KG1 (cell line): Measurements from ENCODE around the gene STYK1.
A peak's percentile ranks its signal among the peaks of the same experiment; 100 is the strongest.

Experiments used
- DNase-seq: peaks from one replicate; lab custom pipeline; 2025; lab: John Stamatoyannopoulos, UW

The STYK1 gene, protein sequence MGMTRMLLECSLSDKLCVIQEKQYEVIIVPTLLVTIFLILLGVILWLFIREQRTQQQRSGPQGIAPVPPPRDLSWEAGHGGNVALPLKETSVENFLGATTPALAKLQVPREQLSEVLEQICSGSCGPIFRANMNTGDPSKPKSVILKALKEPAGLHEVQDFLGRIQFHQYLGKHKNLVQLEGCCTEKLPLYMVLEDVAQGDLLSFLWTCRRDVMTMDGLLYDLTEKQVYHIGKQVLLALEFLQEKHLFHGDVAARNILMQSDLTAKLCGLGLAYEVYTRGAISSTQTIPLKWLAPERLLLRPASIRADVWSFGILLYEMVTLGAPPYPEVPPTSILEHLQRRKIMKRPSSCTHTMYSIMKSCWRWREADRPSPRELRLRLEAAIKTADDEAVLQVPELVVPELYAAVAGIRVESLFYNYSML

DNA sequence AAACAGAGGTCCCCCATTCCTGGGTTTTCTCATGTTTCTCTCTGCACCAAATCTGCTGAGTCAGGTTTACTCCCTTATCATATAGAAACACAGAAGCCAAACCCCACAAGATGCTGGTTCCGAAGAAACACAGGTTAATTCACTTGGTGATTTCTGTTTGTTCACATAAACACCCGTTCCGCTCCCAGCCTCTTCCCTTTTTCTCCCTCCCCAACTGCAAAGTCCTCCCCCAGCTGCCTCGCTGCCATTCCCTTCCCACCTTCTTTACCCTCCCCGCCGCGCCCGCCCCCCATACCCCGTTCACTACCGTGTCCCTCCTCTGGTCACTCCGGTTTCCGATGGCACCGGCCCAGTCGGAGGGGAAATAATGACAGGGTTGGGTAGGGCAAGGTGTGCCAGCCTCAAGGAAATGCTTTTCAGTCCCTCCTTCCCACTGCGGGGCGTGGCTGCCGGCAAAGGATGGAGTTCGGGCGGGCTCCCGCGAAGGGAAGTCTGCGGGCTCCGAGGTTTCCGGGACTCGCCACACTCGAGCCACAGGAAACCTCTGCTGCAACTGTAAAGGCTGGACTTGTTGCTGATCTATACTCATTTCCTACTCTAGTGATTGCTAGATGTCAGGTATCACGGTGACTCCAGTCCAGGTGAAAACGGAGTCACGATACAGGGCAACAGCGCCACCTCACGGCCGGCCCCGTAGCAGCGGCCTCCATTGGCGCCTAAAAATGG lies at the start of gene STYK1:
STYK1 (minus strand) TSS at position 394 of the 726 bp plus-strand sequence. CDS start 39,434 bp downstream, outside the sequence.
- DNase-seq = no peak

DNA sequence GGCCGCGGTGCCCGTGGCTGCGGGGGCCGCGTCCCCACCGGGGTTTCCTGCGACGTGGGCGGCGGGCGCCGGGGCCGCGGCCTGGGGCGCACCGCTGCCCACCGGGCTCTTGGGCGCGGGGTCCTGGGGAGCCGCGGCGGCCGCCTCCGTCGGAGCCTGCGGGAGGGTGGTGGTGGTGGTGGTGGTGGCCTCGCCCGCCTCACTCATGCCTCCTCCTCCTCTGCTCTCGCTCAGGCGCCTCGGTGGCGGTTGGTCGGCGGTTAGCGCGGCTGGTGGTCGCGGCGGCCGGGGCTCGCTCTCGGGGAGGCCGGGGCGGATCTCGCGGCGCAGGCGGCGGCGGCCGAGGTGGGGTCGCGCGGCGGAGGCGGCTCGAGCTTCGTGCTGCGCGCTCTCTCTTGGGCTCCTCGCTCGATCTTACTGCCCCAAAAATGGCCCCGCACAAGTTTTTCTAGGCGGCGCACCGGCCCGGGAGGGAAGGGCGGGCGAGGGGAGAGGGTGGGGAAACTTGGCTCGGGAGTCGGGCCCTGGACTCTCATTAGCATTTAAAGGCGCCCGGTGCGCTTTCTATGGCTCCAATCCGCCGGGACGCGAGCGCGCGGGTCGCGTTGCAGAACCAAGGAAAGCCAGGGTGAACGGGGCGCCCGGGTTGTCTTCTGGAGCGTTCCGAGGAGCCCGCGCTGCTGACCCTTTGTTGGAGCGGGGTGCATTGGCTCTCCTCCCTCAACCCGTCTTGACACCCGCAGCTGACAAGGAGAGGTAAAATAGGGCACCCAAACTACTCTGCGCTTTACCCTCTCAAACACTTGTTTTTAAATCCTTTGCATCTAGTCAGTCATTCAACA lies 49.3 kb upstream of the STYK1 start, which contains the start of gene YBX3:
YBX3 (minus strand) TSS at position 419 of the 842 bp plus-strand sequence; CDS start at position 207, 212 bp downstream.
- peak; percentile 22 for DNase-seq

DNA sequence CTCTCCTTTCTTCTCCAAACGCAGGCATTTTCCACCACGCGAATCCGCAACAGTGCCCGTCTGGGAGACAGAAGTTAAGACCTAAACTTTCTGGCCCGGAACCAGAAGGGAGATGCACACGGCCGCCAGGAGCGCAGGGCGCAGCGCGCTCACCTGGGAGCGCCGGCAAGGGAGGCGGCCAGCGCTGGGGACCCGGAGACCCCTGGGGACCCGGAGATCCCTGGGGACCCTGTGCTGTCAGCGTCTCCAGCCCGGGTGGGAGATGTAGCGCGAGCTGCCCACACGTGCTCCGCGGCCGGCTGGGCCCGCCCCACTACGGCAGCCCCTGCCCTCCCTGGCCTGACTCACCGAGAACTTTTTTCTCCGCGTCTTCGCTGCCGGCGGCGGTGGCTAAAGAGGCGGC lies 48.7 kb upstream of the STYK1 start:
- no peak for DNase-seq

DNA sequence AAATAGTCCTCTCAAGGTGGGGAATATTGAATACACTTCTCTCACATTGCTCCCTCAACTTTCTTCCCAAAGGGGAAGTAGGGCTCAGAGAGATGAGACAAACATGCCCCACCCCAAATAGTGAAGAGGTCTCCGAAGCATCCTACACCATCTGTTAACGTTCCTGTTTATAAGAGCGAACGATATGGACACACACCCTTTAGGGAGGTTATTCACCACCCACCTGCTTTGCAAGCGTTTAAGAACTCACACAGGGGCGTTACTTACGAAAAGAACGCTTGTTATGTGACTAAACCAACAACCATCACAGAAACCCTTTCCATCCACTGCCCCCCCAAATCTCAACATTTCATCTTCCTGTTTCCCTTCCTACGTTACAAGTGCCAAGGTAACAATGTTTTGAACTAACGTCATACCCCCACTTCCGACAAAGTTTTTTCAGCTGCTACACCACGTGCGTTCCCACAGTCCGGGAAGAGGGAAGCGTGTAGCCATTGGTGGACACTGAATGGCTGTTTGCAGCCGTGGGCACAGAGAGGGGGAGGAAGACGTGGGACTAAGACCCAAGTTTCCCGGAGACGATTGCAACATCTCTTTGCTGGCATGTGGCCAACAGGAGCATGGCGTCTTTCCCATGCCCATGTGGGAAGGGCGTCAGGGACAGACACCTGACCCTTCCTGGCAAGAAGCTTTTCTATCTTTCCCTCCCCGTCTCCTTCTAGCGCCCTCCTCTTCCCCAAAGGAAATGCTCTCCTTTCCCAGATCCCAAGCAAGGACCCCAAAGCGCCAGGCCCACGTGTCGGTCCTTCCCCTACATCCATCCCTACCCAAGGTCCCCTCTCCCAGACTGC lies 48.0 kb upstream of the STYK1 start:
- DNase-seq = no peak

DNA sequence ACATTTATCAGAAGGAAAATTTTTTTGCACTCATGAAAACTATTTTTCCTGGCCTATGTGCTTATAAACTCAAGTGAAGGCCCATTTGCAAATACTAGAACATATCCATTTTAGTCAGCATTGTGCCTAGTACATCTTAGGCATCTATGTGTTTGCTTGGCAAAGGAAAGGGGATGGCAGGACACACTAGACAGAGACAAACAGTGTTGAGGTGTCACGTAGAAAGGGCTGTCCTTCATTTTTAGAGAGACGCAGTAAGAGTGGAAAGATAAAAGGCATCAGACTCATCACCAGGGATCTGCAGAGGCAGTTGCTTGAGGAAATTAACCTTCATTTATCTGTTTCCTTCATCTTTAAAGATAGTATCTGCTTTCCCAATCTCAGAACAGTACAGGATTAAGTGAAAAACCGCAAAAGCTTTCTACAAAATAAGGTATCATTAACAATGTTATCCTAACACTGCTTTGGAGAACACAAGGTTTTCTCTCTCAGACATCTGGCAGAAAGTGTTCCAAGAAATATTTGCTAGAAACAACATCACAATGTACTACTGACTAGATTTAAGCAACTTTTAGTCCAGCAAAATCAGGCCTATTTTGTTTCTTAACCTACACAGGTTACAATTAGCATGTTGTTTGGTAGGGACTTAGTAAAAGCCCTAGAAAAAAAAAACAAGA lies 47.3 kb upstream of the STYK1 start:
- no peak for DNase-seq

DNA sequence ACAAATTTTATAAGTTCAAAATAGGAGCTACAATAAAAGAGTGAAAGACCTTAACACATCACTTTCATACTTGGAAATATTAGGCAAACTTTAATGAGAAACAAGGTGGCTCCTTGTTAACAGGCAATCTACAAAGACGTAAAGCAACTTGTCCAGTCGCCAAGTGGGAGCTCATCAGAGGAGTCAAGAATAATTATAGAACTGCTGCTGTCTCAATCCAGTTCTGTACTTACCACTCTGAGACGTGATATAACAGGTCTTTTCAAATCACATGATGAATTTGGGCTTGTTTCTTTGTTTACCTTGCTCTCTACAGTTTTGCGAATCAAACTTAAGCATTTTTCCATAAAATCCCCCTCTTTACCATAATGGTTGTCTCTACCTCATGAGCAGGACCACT lies 45.6 kb upstream of the STYK1 start:
- DNase-seq = no peak

DNA sequence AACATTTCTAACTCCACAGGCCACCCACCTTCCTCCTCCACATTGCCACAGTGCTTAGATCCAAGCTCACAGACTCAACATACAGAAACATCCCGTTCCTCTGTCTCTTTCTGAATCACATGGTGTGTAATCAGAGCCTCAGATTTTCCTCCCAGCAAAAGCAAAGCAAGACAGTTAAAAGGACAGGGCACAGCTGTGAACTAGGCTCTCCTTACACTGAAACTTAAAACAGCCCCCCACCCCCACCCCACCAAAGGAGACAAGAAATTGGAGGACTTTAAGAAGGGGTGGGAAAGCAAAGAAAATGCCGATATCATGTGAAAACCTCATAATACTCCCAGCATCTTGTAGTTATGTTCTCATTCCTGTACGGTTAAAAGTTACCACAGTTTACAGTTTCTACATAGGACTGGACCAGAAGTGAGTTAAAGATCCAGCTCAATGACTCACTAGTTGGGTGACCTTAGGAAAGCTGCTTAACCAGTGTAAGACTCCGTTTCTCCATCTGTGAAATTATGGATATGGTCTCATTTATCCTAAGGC lies 44.5 kb upstream of the STYK1 start:
- DNase-seq = no peak

DNA sequence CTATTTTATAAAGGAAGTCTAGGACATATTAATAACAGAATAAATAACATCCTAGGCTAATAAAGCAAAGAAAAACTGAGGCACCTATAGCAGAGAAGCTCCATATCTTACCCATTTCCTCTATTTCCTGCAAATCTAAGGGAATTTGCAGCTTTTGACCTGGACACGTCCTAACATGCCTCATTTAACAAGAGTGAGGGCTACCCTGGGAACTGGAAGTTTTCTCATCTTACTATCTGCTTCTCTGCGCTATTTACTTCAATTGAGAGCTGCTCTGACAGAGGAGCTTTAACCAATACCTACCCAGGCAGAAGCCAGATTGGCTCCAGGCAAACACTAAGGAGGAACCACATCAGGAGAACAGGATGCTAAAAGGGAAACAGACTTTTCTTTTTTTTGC lies 43.6 kb upstream of the STYK1 start:
- DNase-seq = no peak

DNA sequence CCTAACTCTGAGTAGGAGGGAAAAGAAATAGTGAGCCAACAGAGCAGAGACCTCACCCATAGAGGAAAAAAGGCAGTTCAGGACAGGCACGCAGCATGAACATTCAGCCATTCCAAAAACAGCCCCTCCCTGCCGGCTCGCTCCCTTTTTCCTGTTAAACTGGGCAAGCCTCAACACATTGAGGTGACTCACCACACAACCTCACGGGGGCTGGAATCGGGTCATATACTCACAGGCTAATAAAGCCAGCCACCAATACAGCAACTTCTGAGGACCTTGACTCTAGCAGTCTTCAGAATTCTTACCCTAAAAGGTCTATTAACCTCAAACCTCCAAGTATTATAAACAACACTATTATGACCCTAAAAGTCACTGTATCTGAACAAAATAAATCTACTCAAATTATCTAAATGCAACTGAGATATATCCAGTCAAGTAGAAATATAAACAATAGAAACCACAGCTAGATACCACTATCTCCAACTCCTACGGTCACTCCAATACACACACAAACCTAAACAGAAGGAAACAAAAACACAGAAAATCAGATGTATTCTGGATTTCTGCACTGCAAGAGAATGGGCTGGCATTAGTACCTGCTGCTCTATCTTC lies 43.0 kb upstream of the STYK1 start:
- DNase-seq = no peak

DNA sequence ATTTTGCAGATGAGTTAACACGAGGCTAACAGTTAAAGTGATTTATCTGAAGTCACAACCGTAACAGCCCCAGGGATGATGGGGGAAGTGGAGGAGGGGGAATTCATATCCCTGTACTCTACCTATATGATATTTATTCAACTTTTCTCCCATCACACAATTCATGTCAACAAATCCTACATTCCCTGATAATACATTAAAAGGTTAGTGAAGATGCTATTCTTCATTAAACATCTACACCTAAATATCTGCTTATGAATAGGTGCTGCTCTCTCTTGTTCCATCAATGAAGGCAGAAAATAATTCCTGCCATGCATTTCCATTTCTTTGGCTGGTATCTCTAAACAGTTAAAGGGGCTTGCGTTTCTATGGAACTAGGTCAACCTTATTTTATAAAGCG lies 42.4 kb upstream of the STYK1 start:
- DNase-seq = no peak

DNA sequence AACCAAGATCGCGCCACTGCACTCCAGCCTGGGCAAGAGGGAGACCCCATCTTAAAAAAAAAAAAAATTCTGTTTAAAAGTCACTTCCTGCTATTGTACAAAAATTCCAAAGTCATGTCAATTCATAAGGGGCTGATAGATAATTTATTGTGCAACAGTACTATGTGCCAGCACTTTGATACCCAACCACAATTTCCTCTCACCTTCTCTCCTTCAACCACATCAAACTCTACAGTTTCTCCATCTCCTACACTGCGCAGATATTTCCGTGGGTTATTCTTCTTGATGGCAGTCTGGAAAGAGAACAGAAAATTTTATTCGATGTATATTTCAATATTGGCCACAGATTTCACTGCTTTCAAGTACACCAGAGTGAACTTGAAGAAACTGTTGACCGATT lies 41.6 kb upstream of the STYK1 start:
- no peak for DNase-seq

DNA sequence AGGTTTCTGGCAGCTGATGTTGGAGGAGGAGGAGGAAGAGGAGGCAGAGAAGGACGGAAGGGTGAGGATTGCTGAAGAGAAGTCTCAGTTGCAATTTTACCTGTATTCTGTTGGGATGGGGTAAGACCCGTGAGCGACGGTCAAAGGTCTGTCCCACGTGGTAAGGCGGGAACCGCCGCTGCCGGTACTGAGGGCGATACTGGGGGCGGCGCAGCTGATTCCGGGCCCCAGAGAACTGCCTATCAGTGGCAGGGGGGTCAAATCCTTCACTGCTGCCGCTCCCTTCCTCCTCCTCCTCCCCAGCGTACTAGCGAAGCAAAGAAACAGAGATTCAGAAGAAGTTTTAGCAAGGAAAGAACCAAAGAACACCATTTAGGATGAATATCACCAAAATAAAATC lies 36.0 kb upstream of the STYK1 start:
- DNase-seq = no peak

DNA sequence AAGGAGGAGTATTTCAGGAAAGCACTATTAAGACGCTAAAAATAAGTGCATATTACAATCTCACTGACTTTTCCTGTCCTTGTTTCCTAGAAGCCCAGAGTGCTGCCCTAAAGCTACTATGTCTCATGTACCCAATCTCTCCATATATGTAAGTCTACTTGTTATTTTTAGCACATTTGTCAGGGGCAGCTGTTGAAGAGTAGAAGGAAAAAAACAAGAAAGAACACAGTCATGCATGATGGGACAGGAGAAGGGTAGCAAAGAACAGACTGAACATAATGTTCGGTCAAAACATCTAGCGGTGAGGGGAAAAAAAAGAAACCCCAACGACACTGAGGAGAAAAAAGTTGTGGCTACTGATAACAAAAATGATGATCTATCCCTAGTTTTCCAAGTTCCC lies 35.0 kb upstream of the STYK1 start:
- no peak for DNase-seq

DNA sequence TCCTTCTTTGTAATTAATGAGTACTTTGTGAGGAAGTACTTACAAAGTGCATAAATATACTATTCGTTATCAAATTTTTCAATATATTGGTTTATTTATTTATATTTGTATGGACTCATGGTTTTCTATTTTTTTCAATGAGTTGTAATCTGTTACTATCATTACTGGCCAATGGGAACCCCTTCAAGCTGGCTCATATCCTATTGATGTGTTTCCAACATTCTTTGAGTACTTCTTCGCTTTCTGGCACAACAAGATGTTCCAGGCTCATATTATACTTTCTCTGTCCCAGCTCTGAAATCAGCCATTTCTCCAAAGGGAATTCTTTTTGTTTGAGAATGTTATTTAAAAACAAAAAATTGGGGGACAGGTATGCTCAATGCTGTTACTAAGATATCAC lies 31.8 kb upstream of the STYK1 start:
- DNase-seq = no peak

DNA sequence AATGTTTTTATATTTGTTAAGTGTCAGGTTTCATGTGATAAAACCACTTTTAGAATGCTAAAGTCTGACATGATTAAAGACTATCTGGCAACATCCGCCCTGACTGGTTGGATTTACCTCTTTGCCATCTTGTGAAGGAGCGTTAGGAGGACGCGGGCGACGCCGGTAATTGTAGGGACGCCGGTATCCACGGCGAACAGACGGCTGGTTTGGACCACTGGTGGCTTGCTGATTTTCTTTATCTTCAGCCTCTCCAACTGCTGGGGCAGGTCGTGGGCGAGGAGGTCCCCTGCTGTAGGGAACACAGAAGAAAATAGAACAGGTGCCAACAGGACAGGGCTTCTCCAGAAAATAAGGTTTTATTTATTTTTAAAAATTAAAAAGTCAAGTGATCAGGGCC lies 28.0 kb upstream of the STYK1 start:
- no peak for DNase-seq

DNA sequence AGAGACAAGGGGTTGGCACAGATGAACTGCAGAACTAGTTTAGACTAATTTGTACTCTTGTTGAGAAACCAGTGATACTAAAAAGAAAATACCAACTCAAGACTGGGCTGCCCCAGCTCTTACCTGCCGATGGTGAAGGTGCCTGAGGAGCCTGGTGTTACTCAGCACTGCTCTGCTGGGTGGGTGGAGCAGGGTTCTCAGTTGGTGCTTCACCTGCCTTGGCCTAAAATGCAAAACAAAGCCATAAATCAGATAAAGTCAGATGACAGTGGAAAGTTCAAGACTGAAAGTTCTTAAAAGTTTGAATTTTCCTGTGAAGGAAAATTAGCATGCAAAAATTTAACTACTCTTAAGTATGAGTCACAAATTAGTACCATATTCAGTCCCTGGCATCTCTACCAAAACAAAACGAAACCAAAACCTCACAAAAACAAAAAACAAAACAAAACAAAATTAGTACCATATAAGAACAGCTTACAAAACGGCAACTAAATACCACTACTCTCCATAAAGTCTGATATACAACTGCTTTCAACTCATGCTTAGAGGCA lies 27.4 kb upstream of the STYK1 start:
- DNase-seq = no peak

DNA sequence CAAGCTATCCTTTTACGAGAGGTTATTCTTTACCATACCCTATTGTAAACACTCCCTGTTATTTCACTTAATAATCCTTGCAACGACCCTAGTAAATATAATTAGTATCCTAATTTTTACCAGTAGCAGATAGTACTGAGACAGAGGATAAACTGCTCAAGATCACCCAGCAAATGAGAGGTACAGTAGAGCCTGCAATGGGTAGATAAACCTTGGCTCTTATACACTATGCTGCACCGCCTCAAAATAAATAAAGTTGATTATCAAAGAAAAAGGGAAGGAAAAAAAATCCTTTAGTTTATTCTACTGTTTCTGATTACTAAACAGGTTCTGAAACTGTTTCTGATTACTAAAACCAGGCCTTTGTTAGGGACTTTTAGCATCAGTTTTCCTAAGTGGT lies 26.7 kb upstream of the STYK1 start:
- no peak for DNase-seq

DNA sequence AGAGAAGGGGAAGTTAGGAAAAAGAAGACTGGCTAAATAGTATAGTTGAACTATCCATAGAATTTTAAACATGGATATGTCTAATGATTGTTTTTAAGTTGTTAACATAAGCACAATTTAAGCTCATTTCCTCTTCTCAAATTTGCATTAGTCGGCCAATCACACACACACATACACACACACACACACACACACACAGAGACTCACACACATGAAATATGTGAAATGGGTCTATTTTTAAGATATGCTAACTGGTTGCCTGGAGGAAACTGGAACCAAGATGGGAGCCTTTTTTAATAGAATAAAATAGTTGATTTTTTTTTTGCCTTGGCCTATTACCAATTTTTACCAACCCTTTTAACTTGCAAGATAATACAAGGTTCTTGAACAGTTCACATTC lies 24.0 kb upstream of the STYK1 start:
- DNase-seq = no peak

DNA sequence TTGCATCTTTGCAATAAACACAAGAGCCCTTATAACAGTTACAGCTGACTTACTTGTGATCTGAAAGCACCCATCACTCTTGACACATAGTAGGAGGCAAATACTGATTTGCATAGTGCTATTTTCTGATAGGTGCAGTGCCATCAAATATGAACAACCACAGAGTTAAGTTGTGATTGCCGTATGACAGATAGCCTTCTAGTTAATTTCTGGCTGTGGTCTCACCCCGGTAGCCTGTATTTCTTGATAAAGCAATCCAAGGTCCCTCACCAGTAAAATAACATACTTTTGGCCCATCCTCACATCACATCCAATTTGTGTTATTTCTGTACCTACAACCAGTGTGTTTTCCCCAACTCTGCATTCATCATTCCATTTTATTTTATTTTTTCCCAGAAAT lies 23.3 kb upstream of the STYK1 start:
- no peak for DNase-seq

DNA sequence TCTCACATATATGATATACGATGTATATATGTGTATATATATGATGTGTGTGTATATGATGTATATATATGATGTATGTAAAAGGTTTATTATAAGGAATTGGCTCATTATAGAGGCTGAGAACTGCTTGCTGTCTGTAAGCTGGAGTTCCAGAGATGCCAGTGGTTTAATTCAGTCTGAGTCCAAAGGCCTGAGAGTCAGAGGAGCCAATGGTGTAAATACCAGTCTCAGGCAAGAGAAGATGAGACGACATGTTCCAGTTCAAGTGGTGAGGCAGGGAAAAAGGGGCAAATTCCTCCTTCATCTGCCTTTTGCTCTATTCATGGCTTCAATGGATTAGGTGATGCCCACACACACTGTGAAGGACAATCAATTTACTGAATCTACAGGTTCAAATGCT lies 17.1 kb upstream of the STYK1 start:
- no peak for DNase-seq
